WTC11 (cell line): ENCODE results near the gene OR10G3. TPM values are rescaled to one million over a fixed set of nuclear protein-coding genes. Genes with fewer than 3 reads are reported as not detected.
A peak's percentile ranks its signal among the peaks of the same experiment; 100 is the strongest.

ENCODE experiments used
- ATAC-seq: fragments of 200-7000 bp; cut with Tn5 transposase; 2 replicates; pipeline ENCODE4 v1.10.0; 2021; ENCODE audit warnings: mild to moderate bottlenecking, moderate library complexity
- CTCF ChIA-PET: fragments of 300-600 bp; sonication (Branson Sonifier 250); formaldehyde crosslinking; loops from one replicate; lab custom pipeline; 2021; ENCODE audit warnings: antibody characterized with exemption; lab: Charles Lee
- POLR2A ChIA-PET: fragments of 350-600 bp; sonication (Branson Sonifier 250); formaldehyde crosslinking; loops from one replicate; lab custom pipeline; 2021; ENCODE audit warnings: antibody characterized with exemption; lab: Charles Lee
- DNase-seq: peaks from one replicate; pipeline ENCODE4 v3.0.0; 2021; ENCODE audit warnings: low spot score
- H3K27ac Mint-ChIP-seq: 2 replicates; pipeline ENCODE4 v1.8.0; 2021; ENCODE audit warnings: mixed read lengths
- H3K27me3 Mint-ChIP-seq: 2 replicates; pipeline ENCODE4 v1.8.0; 2021; ENCODE audit warnings: low read depth, mild to moderate bottlenecking, moderate library complexity, mixed read lengths
- H3K36me3 Mint-ChIP-seq: 2 replicates; pipeline ENCODE4 v1.8.0; 2021; ENCODE audit warnings: mixed read lengths
- H3K4me1 Mint-ChIP-seq: 2 replicates; pipeline ENCODE4 v1.8.0; 2022; ENCODE audit warnings: mixed read lengths
- H3K4me3 Mint-ChIP-seq: 2 replicates; pipeline ENCODE4 v1.8.0; 2021; ENCODE audit warnings: mild to moderate bottlenecking, moderate library complexity, mixed read lengths
- H3K9me3 Mint-ChIP-seq: 2 replicates; pipeline ENCODE4 v1.8.0; 2021; ENCODE audit warnings: mixed read lengths
- ATF3 ChIP-seq: sonication (generic); formaldehyde crosslinking; conservative IDR thresholded peaks from 2 replicates; pipeline ENCODE4 v1.8.1; 2022; ENCODE audit warnings: mild to moderate bottlenecking, missing genetic modification reagents
- EMX1 ChIP-seq: fragments of 250-450 bp; sonication (Bioruptor Pico); IDR thresholded peaks from 2 replicates; pipeline ENCODE4 v1.8.0; 2021; ENCODE audit warnings: mild to moderate bottlenecking
- ERG ChIP-seq: fragments of 250-450 bp; sonication (Bioruptor Pico); IDR thresholded peaks from 2 replicates; pipeline ENCODE4 v1.8.0; 2021; ENCODE audit warnings: mild to moderate bottlenecking
- GRHL2 ChIP-seq: fragments of 250-450 bp; sonication (Bioruptor Pico); IDR thresholded peaks from 2 replicates; pipeline ENCODE4 v1.8.0; 2022; ENCODE audit warnings: mild to moderate bottlenecking, moderate library complexity; ENCODE audit not compliant: insufficient replicate concordance, severe bottlenecking
- IRF2 ChIP-seq: sonication (generic); formaldehyde crosslinking; IDR thresholded peaks from 2 replicates; pipeline ENCODE4 v1.8.0; 2022; ENCODE audit warnings: low read depth, missing genetic modification reagents, borderline replicate concordance
- JAZF1 ChIP-seq: fragments of 250-450 bp; sonication (Bioruptor Pico); IDR thresholded peaks from 2 replicates; pipeline ENCODE4 v1.9.0; 2021; ENCODE audit warnings: moderate library complexity, mild to moderate bottlenecking, inconsistent platforms
- MAX ChIP-seq: sonication (generic); formaldehyde crosslinking; IDR thresholded peaks from 2 replicates; pipeline ENCODE4 v1.8.0; 2022; ENCODE audit warnings: mild to moderate bottlenecking, missing genetic modification reagents
- MXD4 ChIP-seq: fragments of 250-450 bp; sonication (Bioruptor Pico); IDR thresholded peaks from 2 replicates; pipeline ENCODE4 v1.8.0; 2021; ENCODE audit warnings: mild to moderate bottlenecking, moderate library complexity, borderline replicate concordance
- ZNF263 ChIP-seq: sonication (generic); formaldehyde crosslinking; IDR thresholded peaks from 2 replicates; pipeline ENCODE4 v1.8.1; 2022; ENCODE audit warnings: low read depth, mild to moderate bottlenecking, moderate library complexity, missing genetic modification reagents
- ZNF281 ChIP-seq: sonication (generic); formaldehyde crosslinking; IDR thresholded peaks from 2 replicates; pipeline ENCODE4 v1.8.0; 2023; ENCODE audit warnings: mild to moderate bottlenecking, missing genetic modification reagents
- ZNF317 ChIP-seq: sonication (generic); formaldehyde crosslinking; IDR thresholded peaks from 2 replicates; pipeline ENCODE4 v1.8.1; 2023; ENCODE audit warnings: low read depth, mild to moderate bottlenecking, moderate library complexity, missing genetic modification reagents, borderline replicate concordance
- total RNA-seq: library from RNA; stranded (reverse); gene quantifications from 3 replicates; pipeline ENCODE4 v1.2.3, GENCODE V29; 2021
- TF ChIP-seq, protein P1 (sequence below): sonication (generic); formaldehyde crosslinking; IDR thresholded peaks from 2 replicates; pipeline ENCODE4 v1.8.1; 2023; ENCODE audit warnings: mild to moderate bottlenecking, moderate library complexity, missing genetic modification reagents
- TF ChIP-seq, protein P2 (sequence below): fragments of 250-450 bp; sonication (Bioruptor Pico); IDR thresholded peaks from 2 replicates; pipeline ENCODE4 v2.1.2; 2022; ENCODE audit warnings: mild to moderate bottlenecking, moderate library complexity
- TF ChIP-seq, protein P3 (sequence below): fragments of 250-450 bp; sonication (Bioruptor Pico); IDR thresholded peaks from 2 replicates; pipeline ENCODE4 v1.9.0; 2021; ENCODE audit warnings: mild to moderate bottlenecking, borderline replicate concordance
- TF ChIP-seq, protein P4 (sequence below): sonication (generic); formaldehyde crosslinking; IDR thresholded peaks from 2 replicates; pipeline ENCODE4 v1.8.1; 2023; ENCODE audit warnings: mild to moderate bottlenecking, missing genetic modification reagents, moderate library complexity
- TF ChIP-seq, protein P5 (sequence below): sonication (generic); formaldehyde crosslinking; IDR thresholded peaks from 2 replicates; pipeline ENCODE4 v1.8.0; 2022; ENCODE audit warnings: mild to moderate bottlenecking, missing genetic modification reagents
- TF ChIP-seq, protein P6 (sequence below): sonication (generic); formaldehyde crosslinking; IDR thresholded peaks from 2 replicates; pipeline ENCODE4 v1.8.1; 2022; ENCODE audit warnings: low read depth, mild to moderate bottlenecking, moderate library complexity, missing genetic modification reagents, borderline replicate concordance

The OR10G3 gene
- total RNA-seq, 1 experiment from 2014 or later: not detected

DNA sequence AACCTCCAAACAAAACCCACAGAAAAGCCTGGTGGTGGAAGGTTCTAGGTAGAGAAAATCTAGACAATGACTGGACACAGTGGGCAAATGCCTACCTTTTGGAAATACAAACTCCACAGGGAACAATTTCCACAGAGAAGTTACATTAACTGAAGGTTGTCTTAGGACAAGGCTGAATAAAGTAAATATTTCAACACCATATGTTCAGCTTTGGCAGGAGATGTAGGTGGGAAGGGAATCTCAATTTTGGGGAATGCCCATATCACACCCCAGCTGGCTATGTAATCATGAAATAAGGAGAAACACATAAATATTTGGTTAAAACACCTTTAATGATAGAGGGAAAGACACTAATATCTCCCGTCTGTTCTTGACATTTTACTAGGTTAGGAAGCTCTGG lies 59.1 kb downstream of the OR10G3 start (continued):
- TF ChIP-seq, protein P1, sequence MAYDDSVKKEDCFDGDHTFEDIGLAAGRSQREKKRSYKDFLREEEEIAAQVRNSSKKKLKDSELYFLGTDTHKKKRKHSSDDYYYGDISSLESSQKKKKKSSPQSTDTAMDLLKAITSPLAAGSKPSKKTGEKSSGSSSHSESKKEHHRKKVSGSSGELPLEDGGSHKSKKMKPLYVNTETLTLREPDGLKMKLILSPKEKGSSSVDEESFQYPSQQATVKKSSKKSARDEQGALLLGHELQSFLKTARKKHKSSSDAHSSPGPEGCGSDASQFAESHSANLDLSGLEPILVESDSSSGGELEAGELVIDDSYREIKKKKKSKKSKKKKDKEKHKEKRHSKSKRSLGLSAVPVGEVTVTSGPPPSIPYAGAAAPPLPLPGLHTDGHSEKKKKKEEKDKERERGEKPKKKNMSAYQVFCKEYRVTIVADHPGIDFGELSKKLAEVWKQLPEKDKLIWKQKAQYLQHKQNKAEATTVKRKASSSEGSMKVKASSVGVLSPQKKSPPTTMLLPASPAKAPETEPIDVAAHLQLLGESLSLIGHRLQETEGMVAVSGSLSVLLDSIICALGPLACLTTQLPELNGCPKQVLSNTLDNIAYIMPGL (CRISPR knock-in tag): no peak
- no peak for TF ChIP-seq ATF3 (CRISPR knock-in tag)
- TF ChIP-seq, protein P2, sequence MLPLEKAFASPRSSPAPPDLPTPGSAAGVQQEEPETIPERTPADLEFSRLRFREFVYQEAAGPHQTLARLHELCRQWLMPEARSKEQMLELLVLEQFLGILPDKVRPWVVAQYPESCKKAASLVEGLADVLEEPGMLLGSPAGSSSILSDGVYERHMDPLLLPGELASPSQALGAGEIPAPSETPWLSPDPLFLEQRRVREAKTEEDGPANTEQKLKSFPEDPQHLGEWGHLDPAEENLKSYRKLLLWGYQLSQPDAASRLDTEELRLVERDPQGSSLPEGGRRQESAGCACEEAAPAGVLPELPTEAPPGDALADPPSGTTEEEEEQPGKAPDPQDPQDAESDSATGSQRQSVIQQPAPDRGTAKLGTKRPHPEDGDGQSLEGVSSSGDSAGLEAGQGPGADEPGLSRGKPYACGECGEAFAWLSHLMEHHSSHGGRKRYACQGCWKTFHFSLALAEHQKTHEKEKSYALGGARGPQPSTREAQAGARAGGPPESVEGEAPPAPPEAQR (CRISPR knock-in tag): no peak
- TF ChIP-seq ERG (CRISPR knock-in tag): no peak
- TF ChIP-seq ZNF281 (CRISPR knock-in tag): no peak

- CTCF ChIA-PET: interaction anchor here (1.0 kb wide), 1 partner anchor 39 kb away, joined by 3 read pairs; no protein-coding TSS in a partner anchor
- Mint-ChIP-seq H3K27ac (peak overlapping the region; percentile 82), H3K9me3 (no peaks in the 10 kb centered on the region), H3K36me3 (peaks cover 35% of the 10 kb centered on the region), H3K27me3 (no peaks in the 10 kb centered on the region), H3K4me1 (peaks cover 55% of the 10 kb centered on the region), H3K4me3 (no peak overlapping the region)
- no peak for ATAC-seq
- no peak for DNase-seq
- POLR2A ChIA-PET: interaction anchor here (1.6 to 2.8 kb wide), 2 partner anchors 7 to 8 kb away, joined by 4 to 12 read pairs; partner anchors contain the start of genes METTL3 and SALL2
- TF ChIP-seq, protein P3, sequence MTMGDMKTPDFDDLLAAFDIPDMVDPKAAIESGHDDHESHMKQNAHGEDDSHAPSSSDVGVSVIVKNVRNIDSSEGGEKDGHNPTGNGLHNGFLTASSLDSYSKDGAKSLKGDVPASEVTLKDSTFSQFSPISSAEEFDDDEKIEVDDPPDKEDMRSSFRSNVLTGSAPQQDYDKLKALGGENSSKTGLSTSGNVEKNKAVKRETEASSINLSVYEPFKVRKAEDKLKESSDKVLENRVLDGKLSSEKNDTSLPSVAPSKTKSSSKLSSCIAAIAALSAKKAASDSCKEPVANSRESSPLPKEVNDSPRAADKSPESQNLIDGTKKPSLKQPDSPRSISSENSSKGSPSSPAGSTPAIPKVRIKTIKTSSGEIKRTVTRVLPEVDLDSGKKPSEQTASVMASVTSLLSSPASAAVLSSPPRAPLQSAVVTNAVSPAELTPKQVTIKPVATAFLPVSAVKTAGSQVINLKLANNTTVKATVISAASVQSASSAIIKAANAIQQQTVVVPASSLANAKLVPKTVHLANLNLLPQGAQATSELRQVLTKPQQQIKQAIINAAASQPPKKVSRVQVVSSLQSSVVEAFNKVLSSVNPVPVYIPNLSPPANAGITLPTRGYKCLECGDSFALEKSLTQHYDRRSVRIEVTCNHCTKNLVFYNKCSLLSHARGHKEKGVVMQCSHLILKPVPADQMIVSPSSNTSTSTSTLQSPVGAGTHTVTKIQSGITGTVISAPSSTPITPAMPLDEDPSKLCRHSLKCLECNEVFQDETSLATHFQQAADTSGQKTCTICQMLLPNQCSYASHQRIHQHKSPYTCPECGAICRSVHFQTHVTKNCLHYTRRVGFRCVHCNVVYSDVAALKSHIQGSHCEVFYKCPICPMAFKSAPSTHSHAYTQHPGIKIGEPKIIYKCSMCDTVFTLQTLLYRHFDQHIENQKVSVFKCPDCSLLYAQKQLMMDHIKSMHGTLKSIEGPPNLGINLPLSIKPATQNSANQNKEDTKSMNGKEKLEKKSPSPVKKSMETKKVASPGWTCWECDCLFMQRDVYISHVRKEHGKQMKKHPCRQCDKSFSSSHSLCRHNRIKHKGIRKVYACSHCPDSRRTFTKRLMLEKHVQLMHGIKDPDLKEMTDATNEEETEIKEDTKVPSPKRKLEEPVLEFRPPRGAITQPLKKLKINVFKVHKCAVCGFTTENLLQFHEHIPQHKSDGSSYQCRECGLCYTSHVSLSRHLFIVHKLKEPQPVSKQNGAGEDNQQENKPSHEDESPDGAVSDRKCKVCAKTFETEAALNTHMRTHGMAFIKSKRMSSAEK (CRISPR knock-in tag): no peak
- no peak for TF ChIP-seq MXD4 (CRISPR knock-in tag)
- TF ChIP-seq IRF2 (CRISPR knock-in tag): no peak
- TF ChIP-seq GRHL2 (CRISPR knock-in tag): no peak
- no peak for TF ChIP-seq ZNF317 (CRISPR knock-in tag)
- TF ChIP-seq, protein P4, sequence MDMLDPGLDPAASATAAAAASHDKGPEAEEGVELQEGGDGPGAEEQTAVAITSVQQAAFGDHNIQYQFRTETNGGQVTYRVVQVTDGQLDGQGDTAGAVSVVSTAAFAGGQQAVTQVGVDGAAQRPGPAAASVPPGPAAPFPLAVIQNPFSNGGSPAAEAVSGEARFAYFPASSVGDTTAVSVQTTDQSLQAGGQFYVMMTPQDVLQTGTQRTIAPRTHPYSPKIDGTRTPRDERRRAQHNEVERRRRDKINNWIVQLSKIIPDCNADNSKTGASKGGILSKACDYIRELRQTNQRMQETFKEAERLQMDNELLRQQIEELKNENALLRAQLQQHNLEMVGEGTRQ: no peak
- TF ChIP-seq MAX (CRISPR knock-in tag): no peak
- no peak for TF ChIP-seq EMX1 (CRISPR knock-in tag)
- TF ChIP-seq, protein P5, sequence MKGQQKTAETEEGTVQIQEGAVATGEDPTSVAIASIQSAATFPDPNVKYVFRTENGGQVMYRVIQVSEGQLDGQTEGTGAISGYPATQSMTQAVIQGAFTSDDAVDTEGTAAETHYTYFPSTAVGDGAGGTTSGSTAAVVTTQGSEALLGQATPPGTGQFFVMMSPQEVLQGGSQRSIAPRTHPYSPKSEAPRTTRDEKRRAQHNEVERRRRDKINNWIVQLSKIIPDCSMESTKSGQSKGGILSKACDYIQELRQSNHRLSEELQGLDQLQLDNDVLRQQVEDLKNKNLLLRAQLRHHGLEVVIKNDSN: no peak
- TF ChIP-seq ZNF263 (CRISPR knock-in tag): no peak
- TF ChIP-seq JAZF1: no peak
- TF ChIP-seq, protein P6, sequence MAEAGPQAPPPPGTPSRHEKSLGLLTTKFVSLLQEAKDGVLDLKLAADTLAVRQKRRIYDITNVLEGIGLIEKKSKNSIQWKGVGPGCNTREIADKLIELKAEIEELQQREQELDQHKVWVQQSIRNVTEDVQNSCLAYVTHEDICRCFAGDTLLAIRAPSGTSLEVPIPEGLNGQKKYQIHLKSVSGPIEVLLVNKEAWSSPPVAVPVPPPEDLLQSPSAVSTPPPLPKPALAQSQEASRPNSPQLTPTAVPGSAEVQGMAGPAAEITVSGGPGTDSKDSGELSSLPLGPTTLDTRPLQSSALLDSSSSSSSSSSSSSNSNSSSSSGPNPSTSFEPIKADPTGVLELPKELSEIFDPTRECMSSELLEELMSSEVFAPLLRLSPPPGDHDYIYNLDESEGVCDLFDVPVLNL (CRISPR knock-in tag): no peak
These were observed 61.2 kb downstream of the OR10G3 start for GRCh38 chr14:21518725-21519124.
